Fibroblast of pulmonary artery (primary cell): Measurements from ENCODE around the gene TBKBP1.
A peak's percentile ranks its signal among the peaks of the same experiment; 100 is the strongest.

Experiments
- DNase-seq: peaks from one replicate; pipeline ENCODE4 v3.0.0-alpha.2; 2010; ENCODE audit warnings: low read depth
- H3K4me3 ChIP-seq: replicated peaks from 2 replicates; pipeline ENCODE4 v1.5.1; 2011; ENCODE audit warnings: low read depth, mild to moderate bottlenecking, control low read depth, low read length, moderate library complexity
- TF ChIP-seq, protein P1 (sequence below): IDR thresholded peaks from 2 replicates; pipeline ENCODE4 v1.5.1; 2011; ENCODE audit warnings: mild to moderate bottlenecking, control low read depth, low read length, inconsistent platforms; ENCODE audit errors: missing control alignments

The TBKBP1 gene

GRCh38 chr17:47715669-47716325, 21.8 kb downstream of the TBKBP1 start:
- no peak overlapping the region for H3K4me3 ChIP-seq
- TF ChIP-seq, protein P1, sequence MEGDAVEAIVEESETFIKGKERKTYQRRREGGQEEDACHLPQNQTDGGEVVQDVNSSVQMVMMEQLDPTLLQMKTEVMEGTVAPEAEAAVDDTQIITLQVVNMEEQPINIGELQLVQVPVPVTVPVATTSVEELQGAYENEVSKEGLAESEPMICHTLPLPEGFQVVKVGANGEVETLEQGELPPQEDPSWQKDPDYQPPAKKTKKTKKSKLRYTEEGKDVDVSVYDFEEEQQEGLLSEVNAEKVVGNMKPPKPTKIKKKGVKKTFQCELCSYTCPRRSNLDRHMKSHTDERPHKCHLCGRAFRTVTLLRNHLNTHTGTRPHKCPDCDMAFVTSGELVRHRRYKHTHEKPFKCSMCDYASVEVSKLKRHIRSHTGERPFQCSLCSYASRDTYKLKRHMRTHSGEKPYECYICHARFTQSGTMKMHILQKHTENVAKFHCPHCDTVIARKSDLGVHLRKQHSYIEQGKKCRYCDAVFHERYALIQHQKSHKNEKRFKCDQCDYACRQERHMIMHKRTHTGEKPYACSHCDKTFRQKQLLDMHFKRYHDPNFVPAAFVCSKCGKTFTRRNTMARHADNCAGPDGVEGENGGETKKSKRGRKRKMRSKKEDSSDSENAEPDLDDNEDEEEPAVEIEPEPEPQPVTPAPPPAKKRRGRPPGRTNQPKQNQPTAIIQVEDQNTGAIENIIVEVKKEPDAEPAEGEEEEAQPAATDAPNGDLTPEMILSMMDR: no peak
- no peak for DNase-seq

GRCh38 chr17:47716375-47716774, 22.4 kb downstream of the TBKBP1 start:
- no peak overlapping the region for H3K4me3 ChIP-seq
- no peak for DNase-seq
- TF ChIP-seq, protein P1: no peak

GRCh38 chr17:47717261-47717697, 23.3 kb downstream of the TBKBP1 start:
- DNase-seq: no peak
- TF ChIP-seq, protein P1: peak; percentile 49
- H3K4me3 ChIP-seq: no peak overlapping the region

- TF ChIP-seq, protein P1: no peak
- H3K4me3 ChIP-seq: no peak overlapping the region
- DNase-seq: no peak
These were observed 24.1 kb downstream of the TBKBP1 start for GRCh38 chr17:47717979-47718621.

- TF ChIP-seq, protein P1: no peak
- no peak overlapping the region for H3K4me3 ChIP-seq
These were observed 24.9 kb downstream of the TBKBP1 start for GRCh38 chr17:47718634-47719405.

GRCh38 chr17:47719411-47720152, 25.6 kb downstream of the TBKBP1 start:
- TF ChIP-seq, protein P1: no peak
- DNase-seq: no peak
- no peak overlapping the region for H3K4me3 ChIP-seq

More at GRCh38 chr17:47718634-47719405, 24.9 kb downstream of the TBKBP1 start:
- DNase-seq: no peak
